ENCODE data around the gene PHOSPHO1.

The PHOSPHO1 gene

GRCh38 chr17:49227436-49228261, 2.9 kb downstream of the PHOSPHO1 start:
- no peaks in the 10 kb centered on the region for H3K36me3 ChIP-seq (ENCODE audit: control insufficient read depth, insufficient read depth, low read length)
- no peak overlapping the region for H3K27ac ChIP-seq (ENCODE audit: low read depth, low read length)
- peaks cover 7% of the 10 kb centered on the region; the same call in 1 of the 2 replicates for H3K4me1 ChIP-seq (ENCODE audit: control insufficient read depth, insufficient read depth, low read length)
- H3K4me3 ChIP-seq (ENCODE audit: low read depth, low read length) = no peak overlapping the region
- H3K9ac ChIP-seq (ENCODE audit: low read depth, low read length) = no peak overlapping the region
- peaks cover 82% of the 10 kb centered on the region for H3K27me3 ChIP-seq (ENCODE audit: control insufficient read depth, insufficient read depth, low read length)
- H3K9me3 ChIP-seq (ENCODE audit: control insufficient read depth, insufficient read depth, low read length) = no peaks in the 10 kb centered on the region

DNA sequence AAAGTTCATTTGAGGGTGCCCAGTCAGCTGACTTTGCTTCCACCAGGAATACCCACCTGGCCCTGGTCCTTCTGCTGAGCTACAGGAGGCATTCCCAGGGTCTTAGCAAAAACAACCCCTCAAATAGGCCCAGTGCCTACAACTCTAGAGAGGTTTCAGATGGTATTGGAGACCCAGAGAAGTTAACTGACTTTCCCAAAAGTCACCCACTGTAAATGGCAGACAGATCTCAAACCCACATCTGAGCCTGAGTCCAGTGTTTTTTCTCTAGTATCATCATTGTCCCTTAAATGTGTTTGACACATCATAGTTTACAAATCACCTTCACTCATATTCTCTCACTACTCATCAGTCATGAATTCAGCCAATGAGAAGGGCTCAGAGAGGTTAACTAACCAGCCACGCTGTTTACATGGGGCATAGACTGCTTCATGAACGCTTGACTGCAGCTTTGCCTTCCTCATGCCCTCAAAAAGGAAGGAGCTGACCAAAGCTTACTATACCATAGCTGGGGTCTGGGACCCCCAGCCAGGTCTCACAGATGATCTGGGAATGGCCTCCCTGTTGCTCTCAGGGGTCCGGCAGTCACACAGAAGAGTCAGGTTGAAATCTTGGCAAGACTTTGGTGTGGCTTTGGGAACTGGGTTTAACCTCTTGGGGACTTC, 3.7 kb downstream of the PHOSPHO1 start:
- Histone ChIP-seq H3K4me1 (ENCODE audit: control insufficient read depth, insufficient read depth, low read length) (peaks cover 7% of the 10 kb centered on the region; the same call in 1 of the 2 replicates), H3K36me3 (ENCODE audit: control insufficient read depth, insufficient read depth, low read length) (no peaks in the 10 kb centered on the region), H3K27ac (ENCODE audit: low read depth, low read length) (no peak overlapping the region), H3K4me3 (ENCODE audit: low read depth, low read length) (no peak overlapping the region), H3K9ac (ENCODE audit: low read depth, low read length) (no peak overlapping the region), H3K9me3 (ENCODE audit: control insufficient read depth, insufficient read depth, low read length) (no peaks in the 10 kb centered on the region), H3K27me3 (ENCODE audit: control insufficient read depth, insufficient read depth, low read length) (peaks cover 88% of the 10 kb centered on the region)

- H3K27me3 ChIP-seq (ENCODE audit: control insufficient read depth, insufficient read depth, low read length) = peaks cover 78% of the 10 kb centered on the region
- H3K27ac ChIP-seq (ENCODE audit: low read depth, low read length) = no peak overlapping the region
- no peaks in the 10 kb centered on the region for H3K9me3 ChIP-seq (ENCODE audit: control insufficient read depth, insufficient read depth, low read length)
- H3K9ac ChIP-seq (ENCODE audit: low read depth, low read length) = no peak overlapping the region
- no peak overlapping the region for H3K4me3 ChIP-seq (ENCODE audit: low read depth, low read length)
- H3K4me1 ChIP-seq (ENCODE audit: control insufficient read depth, insufficient read depth, low read length) = peaks cover 7% of the 10 kb centered on the region; the same call in 1 of the 2 replicates
- H3K36me3 ChIP-seq (ENCODE audit: control insufficient read depth, insufficient read depth, low read length) = no peaks in the 10 kb centered on the region
These were observed 4.9 kb downstream of the PHOSPHO1 start for GRCh38 chr17:49225554-49226236.

- Histone ChIP-seq H3K9ac (ENCODE audit: low read depth, low read length) (no peak overlapping the region), H3K4me1 (ENCODE audit: control insufficient read depth, insufficient read depth, low read length) (peaks cover 7% of the 10 kb centered on the region; the same call in 1 of the 2 replicates), H3K4me3 (ENCODE audit: low read depth, low read length) (peak overlapping the region; percentile 53), H3K27ac (ENCODE audit: low read depth, low read length) (no peak overlapping the region), H3K9me3 (ENCODE audit: control insufficient read depth, insufficient read depth, low read length) (no peaks in the 10 kb centered on the region), H3K27me3 (ENCODE audit: control insufficient read depth, insufficient read depth, low read length) (peaks cover 72% of the 10 kb centered on the region), H3K36me3 (ENCODE audit: control insufficient read depth, insufficient read depth, low read length) (no peaks in the 10 kb centered on the region)
These were observed 5.6 kb downstream of the PHOSPHO1 start for GRCh38 chr17:49224997-49225337.

GRCh38 chr17:49224198-49224996, 6.2 kb downstream of the PHOSPHO1 start:
- peak overlapping the region; percentile 30; the same call in 1 of the 2 replicates for H3K9ac ChIP-seq (ENCODE audit: low read depth, low read length)
- H3K4me1 ChIP-seq (ENCODE audit: control insufficient read depth, insufficient read depth, low read length) = peaks cover 7% of the 10 kb centered on the region; the same call in 1 of the 2 replicates
- H3K27me3 ChIP-seq (ENCODE audit: control insufficient read depth, insufficient read depth, low read length) = peaks cover 67% of the 10 kb centered on the region
- peak overlapping the region; percentile 53 for H3K4me3 ChIP-seq (ENCODE audit: low read depth, low read length)
- no peaks in the 10 kb centered on the region for H3K36me3 ChIP-seq (ENCODE audit: control insufficient read depth, insufficient read depth, low read length)
- no peaks in the 10 kb centered on the region for H3K9me3 ChIP-seq (ENCODE audit: control insufficient read depth, insufficient read depth, low read length)
- no peak overlapping the region for H3K27ac ChIP-seq (ENCODE audit: low read depth, low read length)

DNA sequence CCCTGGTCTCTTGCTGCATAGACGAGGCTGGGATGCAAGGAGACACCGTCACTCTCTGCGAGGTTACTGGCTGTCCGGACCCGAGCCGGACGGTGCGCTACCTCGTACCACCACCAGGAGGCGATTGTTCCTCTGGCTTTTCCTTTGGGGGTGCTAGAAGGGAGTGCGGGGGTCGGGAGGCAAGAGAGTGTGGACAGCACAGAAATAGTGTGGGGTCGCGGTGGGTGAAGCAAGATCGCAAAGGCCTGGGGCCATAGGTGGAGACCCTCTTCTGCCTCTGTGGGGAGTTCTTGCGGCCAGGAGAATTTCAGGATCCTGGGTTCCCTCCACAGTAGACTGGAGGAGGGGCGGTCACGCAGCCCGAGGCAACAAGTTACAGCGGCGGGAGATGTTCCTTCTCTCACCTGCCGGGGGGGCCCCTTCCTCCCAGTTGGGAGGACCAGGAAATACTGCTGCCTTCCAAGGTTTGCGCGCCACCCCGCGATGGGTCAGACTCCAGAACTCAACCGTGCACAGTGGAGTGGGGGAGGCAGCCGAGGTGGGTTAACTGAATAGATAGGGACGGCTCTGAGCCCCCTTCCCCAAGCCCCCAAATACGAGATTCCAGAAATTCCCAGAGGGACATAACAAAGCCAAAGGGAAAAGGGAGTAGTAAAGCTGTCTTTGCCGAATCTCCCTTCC, 6.9 kb downstream of the PHOSPHO1 start:
- H3K9me3 ChIP-seq (ENCODE audit: control insufficient read depth, insufficient read depth, low read length) = no peaks in the 10 kb centered on the region
- H3K4me3 ChIP-seq (ENCODE audit: low read depth, low read length) = peak overlapping the region; percentile 53
- H3K9ac ChIP-seq (ENCODE audit: low read depth, low read length) = no peak overlapping the region
- no peaks in the 10 kb centered on the region for H3K36me3 ChIP-seq (ENCODE audit: control insufficient read depth, insufficient read depth, low read length)
- no peak overlapping the region for H3K27ac ChIP-seq (ENCODE audit: low read depth, low read length)
- H3K27me3 ChIP-seq (ENCODE audit: control insufficient read depth, insufficient read depth, low read length) = peaks cover 59% of the 10 kb centered on the region
- peaks cover 7% of the 10 kb centered on the region; the same call in 1 of the 2 replicates for H3K4me1 ChIP-seq (ENCODE audit: control insufficient read depth, insufficient read depth, low read length)

GRCh38 chr17:49223168-49223516, 7.4 kb downstream of the PHOSPHO1 start:
- H3K27me3 ChIP-seq (ENCODE audit: control insufficient read depth, insufficient read depth, low read length) = peaks cover 57% of the 10 kb centered on the region
- H3K4me1 ChIP-seq (ENCODE audit: control insufficient read depth, insufficient read depth, low read length) = peaks cover 7% of the 10 kb centered on the region; the same call in 1 of the 2 replicates
- H3K9me3 ChIP-seq (ENCODE audit: control insufficient read depth, insufficient read depth, low read length) = no peaks in the 10 kb centered on the region
- no peaks in the 10 kb centered on the region for H3K36me3 ChIP-seq (ENCODE audit: control insufficient read depth, insufficient read depth, low read length)
- H3K27ac ChIP-seq (ENCODE audit: low read depth, low read length) = no peak overlapping the region
- no peak overlapping the region for H3K9ac ChIP-seq (ENCODE audit: low read depth, low read length)
- H3K4me3 ChIP-seq (ENCODE audit: low read depth, low read length) = peak overlapping the region; percentile 53

DNA sequence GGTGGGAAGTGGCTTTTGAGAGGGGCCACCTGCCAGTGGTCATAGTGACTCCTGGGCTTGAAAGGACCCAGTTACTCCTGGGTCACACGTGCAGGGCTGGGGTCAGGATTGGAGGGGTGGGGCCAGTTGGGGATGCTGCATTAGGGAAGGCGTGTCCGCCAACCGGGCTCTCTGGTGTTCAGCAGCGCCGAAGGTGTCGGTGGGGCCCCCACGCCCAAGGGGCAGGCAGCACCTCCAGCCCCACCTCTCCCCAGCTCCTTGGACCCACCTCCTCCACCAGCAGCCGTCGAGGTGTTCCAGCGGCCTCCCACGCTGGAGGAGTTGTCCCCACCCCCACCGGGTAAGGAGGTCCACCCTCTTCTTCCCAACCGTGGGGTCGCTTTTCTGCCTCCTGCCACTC, 10.6 kb downstream of the PHOSPHO1 start:
- H3K9ac ChIP-seq (ENCODE audit: low read depth, low read length) = no peak overlapping the region
- no peaks in the 10 kb centered on the region for H3K9me3 ChIP-seq (ENCODE audit: control insufficient read depth, insufficient read depth, low read length)
- peaks cover 32% of the 10 kb centered on the region for H3K27me3 ChIP-seq (ENCODE audit: control insufficient read depth, insufficient read depth, low read length)
- H3K4me1 ChIP-seq (ENCODE audit: control insufficient read depth, insufficient read depth, low read length) = peaks cover 7% of the 10 kb centered on the region
- H3K27ac ChIP-seq (ENCODE audit: low read depth, low read length) = no peak overlapping the region
- H3K4me3 ChIP-seq (ENCODE audit: low read depth, low read length) = no peak overlapping the region
- no peaks in the 10 kb centered on the region for H3K36me3 ChIP-seq (ENCODE audit: control insufficient read depth, insufficient read depth, low read length)

DNA sequence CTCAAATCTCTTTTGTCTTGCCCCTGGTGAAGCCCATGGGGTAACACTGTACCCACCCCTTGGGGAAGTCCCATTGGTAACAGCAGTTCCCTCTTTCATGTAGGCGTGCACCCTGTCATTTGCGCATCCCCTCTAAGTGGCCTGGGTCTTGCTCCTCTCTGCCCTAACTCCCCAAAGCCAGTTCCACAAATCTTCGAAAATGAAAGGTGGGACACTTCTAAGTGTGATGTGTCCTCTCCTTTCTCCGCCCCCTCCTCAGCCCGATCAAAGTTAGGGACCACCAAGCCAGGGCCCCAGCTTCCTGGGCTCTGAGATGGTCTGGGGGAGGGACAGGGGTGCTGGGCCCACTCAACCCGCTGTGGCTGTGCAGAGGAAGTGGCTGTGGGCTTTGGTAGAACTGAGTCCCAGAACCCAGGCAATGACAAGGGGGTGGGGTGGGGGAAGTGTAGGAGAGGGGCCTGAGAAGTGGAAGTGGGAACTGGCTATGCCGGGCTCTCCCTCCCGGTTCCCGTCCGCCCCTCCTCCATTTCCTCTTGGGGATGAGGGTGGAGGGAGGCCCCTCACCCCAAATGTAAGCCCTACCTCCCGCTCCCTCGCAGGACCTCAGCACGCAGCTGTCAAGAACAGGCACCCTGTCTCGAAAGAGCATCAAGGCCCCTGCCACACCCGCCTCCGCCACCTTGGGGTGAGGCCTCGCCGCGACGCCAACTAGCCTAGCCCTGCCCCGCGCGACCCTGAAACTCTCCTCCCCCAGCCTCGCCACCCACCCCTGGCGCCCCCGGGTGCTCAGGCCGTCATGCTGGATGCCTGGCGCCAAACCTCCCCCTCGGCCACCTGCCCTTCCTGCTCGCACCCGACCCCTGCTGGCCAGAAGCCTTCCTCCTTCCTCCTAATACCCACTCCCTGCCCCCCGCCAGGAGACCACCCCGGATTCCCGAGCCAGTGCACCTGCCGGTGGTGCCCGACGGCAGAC, 11.4 kb downstream of the PHOSPHO1 start:
- H3K36me3 ChIP-seq (ENCODE audit: control insufficient read depth, insufficient read depth, low read length) = no peaks in the 10 kb centered on the region
- H3K4me1 ChIP-seq (ENCODE audit: control insufficient read depth, insufficient read depth, low read length) = peaks cover 7% of the 10 kb centered on the region
- no peak overlapping the region for H3K9ac ChIP-seq (ENCODE audit: low read depth, low read length)
- peaks cover 24% of the 10 kb centered on the region for H3K27me3 ChIP-seq (ENCODE audit: control insufficient read depth, insufficient read depth, low read length)
- no peak overlapping the region for H3K27ac ChIP-seq (ENCODE audit: low read depth, low read length)
- no peak overlapping the region for H3K4me3 ChIP-seq (ENCODE audit: low read depth, low read length)
- no peaks in the 10 kb centered on the region for H3K9me3 ChIP-seq (ENCODE audit: control insufficient read depth, insufficient read depth, low read length)

Measured in HUES48 (cell line).